DND-41 (cell line): ENCODE measurements around the gene DGKB.

Experiments
- ATAC-seq: fragments of 200-7000 bp; cut with Tn5 transposase; 3 replicates; pipeline ENCODE4 v1.9.1; 2021; ENCODE audit warnings: low read depth; ENCODE audit not compliant: insufficient read depth
- DNase-seq: peaks from one replicate; pipeline ENCODE4 v3.0.0-alpha.2; 2020
- H2AFZ ChIP-seq: 2 replicates; pipeline ENCODE4 v1.6.0; 2012; ENCODE audit warnings: low read depth, low read length
- H3K27ac ChIP-seq: 2 replicates; pipeline ENCODE4 v1.5.1; 2012; ENCODE audit warnings: low read length, inconsistent platforms
- H3K27me3 ChIP-seq: fragments of 200-600 bp; sonication (generic); 2 replicates; pipeline ENCODE4 v1.6.0; 2012; ENCODE audit warnings: low read length, mild to moderate bottlenecking, inconsistent platforms; ENCODE audit not compliant: insufficient read depth, poor library complexity
- H3K36me3 ChIP-seq: 2 replicates; pipeline ENCODE4 v1.5.1; 2012; ENCODE audit warnings: low read length, inconsistent platforms; ENCODE audit not compliant: insufficient read depth
- H3K4me1 ChIP-seq: 2 replicates; pipeline ENCODE4 v1.5.1; 2012; ENCODE audit warnings: mild to moderate bottlenecking, low read length; ENCODE audit not compliant: insufficient read depth
- H3K4me2 ChIP-seq: 2 replicates; pipeline ENCODE4 v1.6.0; 2012; ENCODE audit warnings: mild to moderate bottlenecking, moderate library complexity, low read length, inconsistent platforms; ENCODE audit not compliant: insufficient read depth
- H3K4me3 ChIP-seq, 2 experiments: fragments of 200-600 bp in 1 of 2; shearing (Covaris generic) in 1 of 2; 2 replicates each; pipeline ENCODE4 v1.5.1; 2012 to 2016; ENCODE audit warnings: inconsistent platforms in 2 of 2, low read length in 2 of 2, mild to moderate bottlenecking in 2 of 2, low read depth in 1 of 2, moderate library complexity in 1 of 2
- H3K79me2 ChIP-seq: 2 replicates; pipeline ENCODE4 v1.6.0; 2012; ENCODE audit warnings: low read length, inconsistent platforms; ENCODE audit not compliant: insufficient read depth
- H3K9ac ChIP-seq: 2 replicates; pipeline ENCODE4 v1.6.0; 2012; ENCODE audit warnings: low read depth, mild to moderate bottlenecking, inconsistent platforms, low read length, moderate library complexity
- H3K9me3 ChIP-seq: 2 replicates; pipeline ENCODE4 v1.5.1; 2012; ENCODE audit warnings: low read length, moderate library complexity, mild to moderate bottlenecking, inconsistent platforms; ENCODE audit not compliant: insufficient read depth, severe bottlenecking
- H4K20me1 ChIP-seq: 2 replicates; pipeline ENCODE4 v1.6.0; 2012; ENCODE audit warnings: low read length; ENCODE audit not compliant: insufficient read depth
- EZH2 ChIP-seq: IDR thresholded peaks from 3 replicates; pipeline ENCODE4 v1.6.1; 2012; ENCODE audit warnings: borderline replicate concordance, low read depth, mild to moderate bottlenecking, moderate library complexity, low read length, inconsistent platforms; ENCODE audit not compliant: severe bottlenecking
- TF ChIP-seq, protein P1 (sequence below): IDR thresholded peaks from 2 replicates; pipeline ENCODE4 v1.5.1; 2012; ENCODE audit warnings: borderline replicate concordance, low read length, moderate library complexity, mild to moderate bottlenecking; ENCODE audit not compliant: poor library complexity, severe bottlenecking; ENCODE audit errors: extremely low read depth

DGKB gene

DNA sequence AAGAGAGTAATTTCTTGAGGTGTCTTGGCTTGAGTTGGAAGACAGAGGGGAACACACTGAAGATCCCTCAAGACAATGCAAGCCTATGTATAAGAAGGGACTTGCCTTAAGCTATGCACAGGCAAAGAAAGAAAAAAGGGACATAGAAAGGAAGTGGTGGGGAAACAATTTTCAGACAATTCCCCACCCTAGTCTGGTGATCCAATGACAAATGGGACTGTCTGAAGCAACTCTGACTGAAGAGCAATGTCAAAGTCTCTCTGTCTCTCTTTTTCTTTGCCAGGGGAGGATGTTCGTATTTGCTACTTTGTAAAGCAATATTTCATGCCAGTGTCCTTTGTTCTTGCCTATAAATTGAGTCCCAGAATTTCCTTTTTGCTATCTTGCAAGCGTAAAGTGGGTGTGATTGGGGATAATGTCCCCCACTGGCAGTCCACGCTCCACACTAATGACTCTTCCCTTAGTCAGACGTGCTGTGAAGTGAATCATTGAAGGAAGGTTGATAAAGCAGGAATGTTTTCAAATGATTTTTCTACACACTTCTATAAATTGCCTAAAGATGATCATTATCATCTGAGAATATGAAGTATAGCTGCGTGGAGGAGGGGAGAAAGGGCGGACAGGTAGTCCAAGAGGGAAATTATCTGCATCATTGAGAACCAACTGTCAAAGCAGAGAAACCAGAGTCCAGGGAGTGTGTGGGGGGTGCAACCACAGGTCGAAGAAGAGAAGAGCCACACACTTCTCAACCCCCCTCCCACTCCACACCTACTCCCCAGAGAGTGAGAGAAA lies 669.3 kb downstream of the DGKB start:
- no peaks in the 10 kb centered on the region for H3K9me3 ChIP-seq
- no peak overlapping the region for H3K27ac ChIP-seq
- DNase-seq (no peak), ATAC-seq (no peak; the same call in 2 of the 3 replicates)
- no peak overlapping the region for H3K9ac ChIP-seq
- H3K27me3 ChIP-seq, result no peaks in the 10 kb centered on the region
- no peaks in the 10 kb centered on the region for H3K79me2 ChIP-seq
- no peak overlapping the region for H2AFZ ChIP-seq
- H3K4me1 ChIP-seq, result no peaks in the 10 kb centered on the region
- H3K4me3 ChIP-seq, result no peak overlapping the region
- no peak for TF ChIP-seq EZH2
- TF ChIP-seq, protein P1, sequence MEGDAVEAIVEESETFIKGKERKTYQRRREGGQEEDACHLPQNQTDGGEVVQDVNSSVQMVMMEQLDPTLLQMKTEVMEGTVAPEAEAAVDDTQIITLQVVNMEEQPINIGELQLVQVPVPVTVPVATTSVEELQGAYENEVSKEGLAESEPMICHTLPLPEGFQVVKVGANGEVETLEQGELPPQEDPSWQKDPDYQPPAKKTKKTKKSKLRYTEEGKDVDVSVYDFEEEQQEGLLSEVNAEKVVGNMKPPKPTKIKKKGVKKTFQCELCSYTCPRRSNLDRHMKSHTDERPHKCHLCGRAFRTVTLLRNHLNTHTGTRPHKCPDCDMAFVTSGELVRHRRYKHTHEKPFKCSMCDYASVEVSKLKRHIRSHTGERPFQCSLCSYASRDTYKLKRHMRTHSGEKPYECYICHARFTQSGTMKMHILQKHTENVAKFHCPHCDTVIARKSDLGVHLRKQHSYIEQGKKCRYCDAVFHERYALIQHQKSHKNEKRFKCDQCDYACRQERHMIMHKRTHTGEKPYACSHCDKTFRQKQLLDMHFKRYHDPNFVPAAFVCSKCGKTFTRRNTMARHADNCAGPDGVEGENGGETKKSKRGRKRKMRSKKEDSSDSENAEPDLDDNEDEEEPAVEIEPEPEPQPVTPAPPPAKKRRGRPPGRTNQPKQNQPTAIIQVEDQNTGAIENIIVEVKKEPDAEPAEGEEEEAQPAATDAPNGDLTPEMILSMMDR, result no peak
- no peak overlapping the region for H3K4me2 ChIP-seq
- H4K20me1 ChIP-seq, result no peaks in the 10 kb centered on the region
- no peaks in the 10 kb centered on the region for H3K36me3 ChIP-seq

DNA sequence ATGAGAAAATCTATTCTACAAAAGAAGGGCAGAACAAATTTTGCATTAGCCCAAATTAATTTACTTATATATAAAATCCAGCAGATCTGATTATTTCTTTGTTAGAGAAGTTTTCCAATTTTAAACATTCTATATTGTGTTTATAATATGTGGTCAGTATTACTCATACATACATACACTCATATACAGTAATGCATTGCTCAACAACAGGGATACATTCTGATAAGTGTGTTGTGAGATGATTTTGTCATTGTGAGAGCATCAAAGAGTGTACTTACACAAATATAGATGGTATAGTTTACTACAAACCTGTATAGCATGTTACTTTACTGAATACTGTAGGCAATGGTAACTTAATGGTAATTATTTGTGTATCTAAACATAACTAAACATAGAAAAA lies 673.5 kb downstream of the DGKB start:
- no peak for TF ChIP-seq EZH2
- TF ChIP-seq, protein P1, result no peak
- no peak overlapping the region for H3K27ac ChIP-seq
- ATAC-seq (no peak), DNase-seq (no peak)
- no peaks in the 10 kb centered on the region for H3K27me3 ChIP-seq
- no peak overlapping the region for H3K4me2 ChIP-seq
- H3K9ac ChIP-seq, result no peak overlapping the region
- H3K4me3 ChIP-seq, result no peak overlapping the region
- no peaks in the 10 kb centered on the region for H3K36me3 ChIP-seq
- no peaks in the 10 kb centered on the region for H4K20me1 ChIP-seq
- no peaks in the 10 kb centered on the region for H3K4me1 ChIP-seq
- H3K79me2 ChIP-seq, result no peaks in the 10 kb centered on the region
- no peaks in the 10 kb centered on the region for H3K9me3 ChIP-seq
- no peak overlapping the region for H2AFZ ChIP-seq

DNA sequence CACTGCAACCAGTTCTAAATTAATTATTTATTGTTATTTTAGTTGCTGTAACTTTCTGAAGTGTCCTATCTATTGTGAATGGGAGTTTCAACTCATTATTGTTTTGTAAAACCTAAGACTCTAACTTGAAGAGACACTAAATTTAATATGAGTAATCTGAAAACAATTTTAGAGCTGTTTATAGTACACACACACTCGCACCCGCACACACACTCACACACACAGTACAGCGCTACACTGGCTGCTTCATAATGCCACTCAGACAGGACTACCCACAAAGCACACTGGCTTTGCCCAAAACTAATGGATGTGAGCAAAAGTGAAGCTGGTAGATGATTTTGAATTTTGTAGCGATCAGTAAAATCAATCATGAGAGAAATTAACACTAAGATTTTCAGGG lies 674.2 kb downstream of the DGKB start:
- no peaks in the 10 kb centered on the region for H3K4me1 ChIP-seq

More for the DNA sequence above, 674.2 kb downstream of the DGKB start:
- DNase-seq (no peak), ATAC-seq (no peak)
- H3K9me3 ChIP-seq, result no peaks in the 10 kb centered on the region
- no peak overlapping the region for H2AFZ ChIP-seq
- no peak overlapping the region for H3K4me3 ChIP-seq
- H3K27me3 ChIP-seq, result no peaks in the 10 kb centered on the region
- H3K36me3 ChIP-seq, result no peaks in the 10 kb centered on the region
- H3K79me2 ChIP-seq, result no peaks in the 10 kb centered on the region
- no peak overlapping the region for H3K27ac ChIP-seq
- no peak overlapping the region for H3K9ac ChIP-seq
- TF ChIP-seq, protein P1, result no peak
- no peak for TF ChIP-seq EZH2
- no peaks in the 10 kb centered on the region for H4K20me1 ChIP-seq
- H3K4me2 ChIP-seq, result no peak overlapping the region
